Keratinocyte (primary cell): ENCODE data around the gene SUOX. TPM values are rescaled to one million over a fixed set of nuclear protein-coding genes. Genes with fewer than 3 reads are reported as not detected.

Experiments
- DNase-seq: peaks from one replicate; pipeline ENCODE4 v3.0.0-alpha.2; 2011; ENCODE audit warnings: low read depth, missing footprints, low spot score
- FAIRE-seq: peaks from 2 replicates; lab custom pipeline; 2011; peaks lifted over from hg19 to GRCh38; lab: Jason Lieb, UNC
- H2AFZ ChIP-seq: 2 replicates; pipeline ENCODE4 v1.6.0; 2012; ENCODE audit warnings: low read length, control low read depth, inconsistent platforms; ENCODE audit not compliant: control insufficient read depth
- H3K27ac ChIP-seq: 2 replicates; pipeline ENCODE4 v1.5.1; 2011; ENCODE audit warnings: low read length; ENCODE audit not compliant: control insufficient read depth, insufficient read depth
- H3K27me3 ChIP-seq: 3 replicates; pipeline ENCODE4 v1.6.0; 2011; ENCODE audit warnings: low read length; ENCODE audit not compliant: control insufficient read depth, insufficient read depth; ENCODE audit errors: extremely low read depth
- H3K36me3 ChIP-seq, 2 experiments: 2 replicates in 1 of 2; 3 replicates in 1 of 2; pipeline ENCODE4 v1.5.1; 2011; ENCODE audit warnings: low read length in 2 of 2, mild to moderate bottlenecking in 1 of 2; ENCODE audit not compliant: control insufficient read depth in 2 of 2, insufficient read depth in 2 of 2; ENCODE audit errors: extremely low read depth in 1 of 2
- H3K4me1 ChIP-seq: 3 replicates; pipeline ENCODE4 v1.5.1; 2011; ENCODE audit warnings: low read length; ENCODE audit not compliant: control insufficient read depth, insufficient read depth; ENCODE audit errors: extremely low read depth
- H3K4me2 ChIP-seq: 3 replicates; pipeline ENCODE4 v1.6.0; 2011; ENCODE audit warnings: low read depth, low read length; ENCODE audit not compliant: control insufficient read depth, insufficient read depth; ENCODE audit errors: extremely low read depth
- H3K4me3 ChIP-seq, 3 experiments: fragments of 200-600 bp in 1 of 3; sonication (generic) in 1 of 3; 2 replicates in 2 of 3; 3 replicates in 1 of 3; pipeline ENCODE4 v1.5.1; 2011 to 2016; ENCODE audit warnings: low read length in 3 of 3, mild to moderate bottlenecking in 3 of 3, control low read depth in 2 of 3, inconsistent platforms in 1 of 3, low read depth in 1 of 3, mixed read lengths in 1 of 3, mixed run types in 1 of 3, moderate library complexity in 1 of 3; ENCODE audit not compliant: control insufficient read depth in 2 of 3, insufficient read depth in 2 of 3; ENCODE audit errors: extremely low read depth in 1 of 3
- H3K79me2 ChIP-seq: 2 replicates; pipeline ENCODE4 v1.6.0; 2012; ENCODE audit warnings: low read length; ENCODE audit not compliant: control insufficient read depth, insufficient read depth
- H3K9ac ChIP-seq: 3 replicates; pipeline ENCODE4 v1.6.0; 2011; ENCODE audit warnings: low read length; ENCODE audit not compliant: control insufficient read depth, insufficient read depth; ENCODE audit errors: extremely low read depth
- H3K9me1 ChIP-seq: 3 replicates; pipeline ENCODE4 v1.6.0; 2011; ENCODE audit warnings: low read length; ENCODE audit not compliant: control insufficient read depth, insufficient read depth; ENCODE audit errors: extremely low read depth
- H3K9me3 ChIP-seq: 2 replicates; pipeline ENCODE4 v1.5.1; 2012; ENCODE audit warnings: low read depth, low read length; ENCODE audit not compliant: control insufficient read depth
- H4K20me1 ChIP-seq: 3 replicates; pipeline ENCODE4 v1.6.0; 2011; ENCODE audit warnings: low read length; ENCODE audit not compliant: control insufficient read depth, insufficient read depth; ENCODE audit errors: extremely low read depth
- CTCF ChIP-seq, 3 experiments: IDR thresholded peaks in 1 of 3; conservative IDR thresholded peaks in 1 of 3; optimal IDR thresholded peaks in 1 of 3; 2 replicates in 2 of 3; 3 replicates in 1 of 3; pipeline versions ENCODE3 to v1.5.1; 2011; ENCODE audit warnings: low read length in 3 of 3, mild to moderate bottlenecking in 3 of 3, moderate library complexity in 2 of 3, control low read depth in 1 of 3, inconsistent platforms in 1 of 3; ENCODE audit not compliant: insufficient read depth in 2 of 3; ENCODE audit errors: extremely low read depth in 1 of 3
- EZH2 ChIP-seq: IDR thresholded peaks from one replicate; pipeline ENCODE4 v1.6.1; 2012; ENCODE audit warnings: inconsistent platforms, mild to moderate bottlenecking, low read length, moderate library complexity
- dilution Hi-C: fragments of 300-500 bp; cut with MboI; formaldehyde crosslinking; loops from one replicate; pipeline ENCODE4 v1.7.0; 2020; ENCODE audit warnings: low sequenced_read_pairs; ENCODE audit not compliant: extremely low pct_ligation_motif_present
- polyA plus RNA-seq, 5 experiments: library from polyadenylated mRNA; depleted of rRNA in 3 of 5; stranded (reverse) in 3 of 5; stranded (forward) in 1 of 5; unstranded in 1 of 5; fragments of >200 nt; gene quantifications; 1 replicate in 1 of 5; 2 replicates in 3 of 5; 3 replicates in 1 of 5; pipeline versions ENCODE4 v1.2.1 to v1.2.3, GENCODE V29; 2011 to 2012; ENCODE audit warnings: missing spikeins in 2 of 5, low read depth in 1 of 5, low replicate concordance in 1 of 5

The SUOX gene
- polyA plus RNA-seq, 1 donor (not counting 4 experiments of a cell fraction or from before 2014, with no cell fraction given) = 9.0 TPM

- Histone ChIP-seq H3K9me3 (no peaks in the 10 kb centered on the region), H3K4me3 (no peak overlapping the region), H3K27ac (peak overlapping the region; percentile 25), H3K36me3 (peaks cover 33 to 34% of the 10 kb centered on the region in 2 experiments), H3K27me3 (no peaks in the 10 kb centered on the region), H4K20me1 (peaks cover 4% of the 10 kb centered on the region), H2AFZ (no peak overlapping the region), H3K4me2 (peak overlapping the region; percentile 34), H3K4me1 (peaks cover 24% of the 10 kb centered on the region), H3K9ac (peak overlapping the region; percentile 18), H3K9me1 (peaks cover 3% of the 10 kb centered on the region), H3K79me2 (no peaks in the 10 kb centered on the region)
- DNase-seq (no peak), FAIRE-seq (peak; percentile 87)
- dilution Hi-C loops = no loop called here
- peak; percentile 73 to 91 (median 79) for TF ChIP-seq CTCF (optimal IDR thresholded peaks at IDR 0.05 in 1 of 3, IDR thresholded peaks at IDR 0.05 in 1 of 3, conservative IDR thresholded peaks at IDR 0.05 in 1 of 3; ENCODE audit: extremely low read depth in 1 of 3, insufficient read depth in 2 of 3, low read length in 3 of 3)
- no peak for TF ChIP-seq EZH2
These were observed 41.1 kb upstream of the SUOX start for GRCh38 chr12:55955800-55956508.

- Histone ChIP-seq H3K9me1 (peaks cover 3% of the 10 kb centered on the region), H3K27me3 (no peaks in the 10 kb centered on the region), H3K79me2 (no peaks in the 10 kb centered on the region), H3K4me1 (peaks cover 24% of the 10 kb centered on the region), H3K36me3 (peaks cover 19 to 22% of the 10 kb centered on the region in 2 experiments), H3K9ac (no peak overlapping the region), H2AFZ (no peak overlapping the region), H3K27ac (no peak overlapping the region), H3K9me3 (no peaks in the 10 kb centered on the region), H3K4me3 (no peak overlapping the region), H4K20me1 (peaks cover 4% of the 10 kb centered on the region), H3K4me2 (no peak overlapping the region)
- no peak for DNase-seq
- TF ChIP-seq EZH2 (no peak), CTCF (optimal IDR thresholded peaks at IDR 0.05 in 1 of 3, IDR thresholded peaks at IDR 0.05 in 1 of 3, conservative IDR thresholded peaks at IDR 0.05 in 1 of 3; ENCODE audit: extremely low read depth in 1 of 3, insufficient read depth in 2 of 3, low read length in 3 of 3) (no peak)
- no peak for FAIRE-seq
- dilution Hi-C loops = no loop called here
These were observed 39.8 kb upstream of the SUOX start for GRCh38 chr12:55957106-55957859.
